Hematopoietic multipotent progenitor cell treated with erythropoietin and hydrocortisone succinate and interleukin-3 and kit ligand, for 15 days (in vitro differentiated cells): ENCODE results near the gene STT3A.

Source experiments
- DNase-seq: peaks from one replicate; pipeline ENCODE4 v3.0.0-alpha.2; 2015; ENCODE audit warnings: low spot score

Gene STT3A

DNA sequence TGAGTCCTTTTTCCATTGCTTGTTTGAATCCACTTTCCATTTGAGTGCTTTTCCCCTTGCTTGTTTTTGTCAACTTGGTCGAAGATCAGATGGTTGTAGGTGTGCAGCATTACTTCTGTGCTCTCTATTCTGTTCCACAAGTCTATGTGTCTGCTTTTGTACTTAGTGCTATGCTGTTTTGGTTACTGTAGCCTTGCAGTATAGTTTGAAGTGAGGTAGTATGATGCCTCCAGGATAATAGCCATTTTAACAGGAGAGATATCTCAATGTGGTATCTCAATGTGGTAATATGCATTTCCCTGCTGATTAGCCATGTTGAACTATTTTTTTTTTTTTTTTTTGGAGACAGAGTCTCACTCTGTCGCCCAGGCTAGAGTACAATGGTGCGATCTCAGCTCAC lies 71.3 kb downstream of the STT3A start:
- no peak for DNase-seq

GRCh38 chr11:125667151-125667550 lies 74.5 kb downstream of the STT3A start:
- no peak for DNase-seq

DNA sequence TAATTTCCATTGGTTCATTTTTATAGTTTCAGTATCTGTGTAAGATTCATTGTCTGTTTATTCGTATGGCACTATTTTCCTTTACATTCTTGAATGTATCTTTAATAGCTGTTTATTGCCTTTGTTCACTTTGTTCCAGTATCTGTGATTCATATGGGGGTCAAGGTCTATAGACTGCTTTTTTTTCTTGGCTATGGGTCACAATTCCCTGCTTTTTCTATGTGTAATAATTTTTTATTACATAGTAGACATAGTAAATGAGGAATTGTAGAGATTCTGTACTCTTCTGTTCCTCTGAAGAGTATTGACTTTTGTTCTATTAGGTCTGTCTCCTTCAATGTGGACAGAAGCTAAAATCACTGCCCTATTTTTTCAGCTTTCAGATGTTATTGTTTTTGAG lies 77.5 kb downstream of the STT3A start:
- DNase-seq = no peak

- no peak for DNase-seq
Observed at GRCh38 chr11:125671561-125671960, 78.9 kb downstream of the STT3A start.
